ENCODE results near the gene AWAT1.
"Not testable (repeated sequence)": the region's sequence is repeated elsewhere in the genome, so short reads cannot be mapped to it uniquely, and the experiment has no call there.

The AWAT1 gene

GRCh38 chrX:70234355-70234754 is at the start of gene AWAT1:
AWAT1 (plus strand) TSS chrX:70234655; CDS start chrX:70234696, 41 bp downstream.
- no peak for DNase-seq

GRCh38 chrX:70190225-70190624 is 44.2 kb upstream of the AWAT1 start:
- no peak for DNase-seq

GRCh38 chrX:70196961-70197720 is 37.3 kb upstream of the AWAT1 start:
- peak; percentile 63 for DNase-seq

GRCh38 chrX:70201732-70202131 is 32.7 kb upstream of the AWAT1 start:
- DNase-seq = no peak

- DNase-seq = no peak
Observed at GRCh38 chrX:70208479-70208878, 26.0 kb upstream of the AWAT1 start.

- not testable (repeated sequence) for DNase-seq
Observed at GRCh38 chrX:70209570-70209969, 24.9 kb upstream of the AWAT1 start.

GRCh38 chrX:70219938-70220764 is 14.3 kb upstream of the AWAT1 start:
- DNase-seq = no peak

GRCh38 chrX:70226048-70226447 is 8.4 kb upstream of the AWAT1 start:
- no peak for DNase-seq

GRCh38 chrX:70226687-70227086 is 7.8 kb upstream of the AWAT1 start:
- no peak for DNase-seq

GRCh38 chrX:70231666-70232065 is 2.8 kb upstream of the AWAT1 start:
- no peak for DNase-seq

- no peak for DNase-seq
Observed at GRCh38 chrX:70240751-70241150, 6.3 kb downstream of the AWAT1 start.

GRCh38 chrX:70241501-70241900 is 7.0 kb downstream of the AWAT1 start:
- DNase-seq = no peak

- DNase-seq = not testable (repeated sequence)
Observed at GRCh38 chrX:70243601-70244000, 9.1 kb downstream of the AWAT1 start.

- no peak for DNase-seq
Observed at GRCh38 chrX:70244881-70245280, 10.4 kb downstream of the AWAT1 start.

GRCh38 chrX:70247252-70247651 is 12.8 kb downstream of the AWAT1 start:
- DNase-seq = no peak

GRCh38 chrX:70252491-70252890 is 18.0 kb downstream of the AWAT1 start:
- no peak for DNase-seq

- DNase-seq = no peak
Observed at GRCh38 chrX:70253377-70254062, 19.1 kb downstream of the AWAT1 start.

GRCh38 chrX:70254063-70254400 is 19.6 kb downstream of the AWAT1 start:
- no peak for DNase-seq

- no peak for DNase-seq
Observed at GRCh38 chrX:70254909-70255308, 20.5 kb downstream of the AWAT1 start.

- no peak for DNase-seq
Observed at GRCh38 chrX:70255452-70255851, 21.0 kb downstream of the AWAT1 start.

- DNase-seq = no peak
Observed at GRCh38 chrX:70257423-70258288, 23.2 kb downstream of the AWAT1 start.

- DNase-seq = no peak
Observed at GRCh38 chrX:70260104-70260503, 25.6 kb downstream of the AWAT1 start, which contains the start of gene P2RY4. P2RY4 (minus strand) TSS chrX:70260204; CDS start chrX:70259624, 580 bp downstream.

Measured in activated gamma-delta T cell treated with Interleukin-2 at 50 U/mL for 16 hours (primary cell).